ENCODE data around the gene DOK7.

The DOK7 gene

DNA sequence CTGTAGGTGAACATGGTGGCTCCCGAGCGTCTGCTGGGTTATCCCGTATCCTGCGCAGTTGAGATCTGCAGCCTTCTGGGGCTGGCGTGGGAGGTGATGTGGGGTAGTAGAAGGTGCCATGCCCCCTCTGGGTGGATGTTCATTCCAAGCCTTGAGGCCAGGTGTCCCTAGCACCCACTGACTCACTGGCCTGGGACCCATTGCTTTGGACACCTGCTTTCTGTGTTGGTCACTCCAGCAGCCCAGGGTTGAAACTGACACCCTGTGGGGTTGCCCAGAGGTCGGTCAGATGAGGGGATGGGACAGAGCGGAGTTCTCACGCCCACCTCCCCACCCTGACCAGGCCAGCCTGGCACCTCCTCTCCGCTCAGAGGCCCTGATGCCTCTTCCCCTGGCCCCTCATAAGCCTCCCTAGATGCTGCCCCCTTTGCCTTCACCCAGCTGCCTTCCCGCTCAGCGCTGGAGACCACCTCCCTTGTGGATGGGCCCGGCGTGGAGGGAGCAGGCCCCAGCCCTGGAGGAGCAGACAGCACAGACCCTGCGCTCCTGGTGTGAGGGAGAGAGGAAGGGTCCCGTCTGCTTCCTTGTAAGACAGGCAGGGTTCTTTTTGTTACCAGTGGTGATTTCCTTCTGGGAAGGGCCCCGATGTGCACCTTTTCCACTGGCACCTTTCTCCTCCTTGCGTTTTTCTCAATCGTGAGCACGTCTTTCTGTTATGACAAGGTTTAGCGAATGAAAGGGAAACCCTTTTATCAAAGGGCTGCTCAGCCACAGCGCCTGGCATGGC is 2.0 kb downstream of the DOK7 start:
- no peak for DNase-seq (ENCODE audit: low read depth)
- H3K4me3 ChIP-seq (ENCODE audit: low read length): no peak overlapping the region
- TF ChIP-seq, protein P1, sequence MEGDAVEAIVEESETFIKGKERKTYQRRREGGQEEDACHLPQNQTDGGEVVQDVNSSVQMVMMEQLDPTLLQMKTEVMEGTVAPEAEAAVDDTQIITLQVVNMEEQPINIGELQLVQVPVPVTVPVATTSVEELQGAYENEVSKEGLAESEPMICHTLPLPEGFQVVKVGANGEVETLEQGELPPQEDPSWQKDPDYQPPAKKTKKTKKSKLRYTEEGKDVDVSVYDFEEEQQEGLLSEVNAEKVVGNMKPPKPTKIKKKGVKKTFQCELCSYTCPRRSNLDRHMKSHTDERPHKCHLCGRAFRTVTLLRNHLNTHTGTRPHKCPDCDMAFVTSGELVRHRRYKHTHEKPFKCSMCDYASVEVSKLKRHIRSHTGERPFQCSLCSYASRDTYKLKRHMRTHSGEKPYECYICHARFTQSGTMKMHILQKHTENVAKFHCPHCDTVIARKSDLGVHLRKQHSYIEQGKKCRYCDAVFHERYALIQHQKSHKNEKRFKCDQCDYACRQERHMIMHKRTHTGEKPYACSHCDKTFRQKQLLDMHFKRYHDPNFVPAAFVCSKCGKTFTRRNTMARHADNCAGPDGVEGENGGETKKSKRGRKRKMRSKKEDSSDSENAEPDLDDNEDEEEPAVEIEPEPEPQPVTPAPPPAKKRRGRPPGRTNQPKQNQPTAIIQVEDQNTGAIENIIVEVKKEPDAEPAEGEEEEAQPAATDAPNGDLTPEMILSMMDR (conservative IDR thresholded peaks at IDR 0.05; ENCODE audit: low read length): no peak

DNA sequence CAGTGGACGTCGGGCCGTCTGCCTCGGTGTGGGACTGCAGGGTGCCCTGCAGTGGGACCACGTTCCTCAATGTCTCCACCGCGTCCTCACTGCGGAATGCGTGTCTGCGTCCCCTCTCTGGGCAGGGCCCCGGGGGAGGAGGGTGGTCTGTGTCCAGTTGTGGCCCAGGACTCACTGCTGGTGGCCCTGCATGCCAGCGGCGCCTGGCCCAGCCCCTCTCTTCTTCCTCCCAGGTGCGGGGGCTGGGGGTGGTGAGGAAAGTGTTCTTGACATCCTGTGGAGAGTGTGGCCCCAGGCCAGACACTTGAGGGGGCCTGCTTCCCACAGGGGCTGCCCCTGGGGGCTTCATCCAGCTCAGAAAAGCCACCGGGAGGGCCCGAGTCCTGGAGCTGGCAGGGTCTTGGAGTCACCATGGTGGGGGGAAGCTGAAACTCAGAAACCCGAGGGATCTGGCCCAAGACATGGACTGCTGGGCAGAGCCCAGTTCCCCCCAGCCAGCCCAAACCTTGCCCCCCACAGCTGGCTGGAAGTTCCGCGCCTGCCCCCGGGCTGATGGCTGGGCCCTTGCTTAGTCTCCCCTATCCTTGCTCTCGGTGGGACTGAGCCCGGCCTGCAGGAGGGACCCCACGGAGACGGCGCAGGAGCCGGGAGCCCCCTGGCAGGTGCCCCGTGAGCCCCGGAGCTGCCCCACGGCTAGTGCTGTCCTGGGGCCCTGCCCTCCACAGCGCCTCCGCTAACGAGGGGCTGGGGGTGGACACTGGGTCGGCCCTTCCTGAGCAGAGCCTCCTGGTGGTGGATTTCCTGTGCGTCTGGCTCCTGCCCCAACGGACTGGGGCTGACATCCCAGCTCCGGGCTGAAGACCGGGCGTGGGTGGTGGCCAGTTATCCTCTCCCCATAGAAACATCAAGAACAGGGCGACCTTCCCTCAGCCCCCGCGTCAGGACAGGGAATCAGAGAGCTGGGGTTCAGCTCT is 2.9 kb downstream of the DOK7 start:
- TF ChIP-seq, protein P1 (conservative IDR thresholded peaks at IDR 0.05; ENCODE audit: low read length): peak; percentile 27; the same call in 1 of the 2 replicates
- no peak overlapping the region for H3K4me3 ChIP-seq (ENCODE audit: low read length)
- no peak for DNase-seq (ENCODE audit: low read depth)

DNA sequence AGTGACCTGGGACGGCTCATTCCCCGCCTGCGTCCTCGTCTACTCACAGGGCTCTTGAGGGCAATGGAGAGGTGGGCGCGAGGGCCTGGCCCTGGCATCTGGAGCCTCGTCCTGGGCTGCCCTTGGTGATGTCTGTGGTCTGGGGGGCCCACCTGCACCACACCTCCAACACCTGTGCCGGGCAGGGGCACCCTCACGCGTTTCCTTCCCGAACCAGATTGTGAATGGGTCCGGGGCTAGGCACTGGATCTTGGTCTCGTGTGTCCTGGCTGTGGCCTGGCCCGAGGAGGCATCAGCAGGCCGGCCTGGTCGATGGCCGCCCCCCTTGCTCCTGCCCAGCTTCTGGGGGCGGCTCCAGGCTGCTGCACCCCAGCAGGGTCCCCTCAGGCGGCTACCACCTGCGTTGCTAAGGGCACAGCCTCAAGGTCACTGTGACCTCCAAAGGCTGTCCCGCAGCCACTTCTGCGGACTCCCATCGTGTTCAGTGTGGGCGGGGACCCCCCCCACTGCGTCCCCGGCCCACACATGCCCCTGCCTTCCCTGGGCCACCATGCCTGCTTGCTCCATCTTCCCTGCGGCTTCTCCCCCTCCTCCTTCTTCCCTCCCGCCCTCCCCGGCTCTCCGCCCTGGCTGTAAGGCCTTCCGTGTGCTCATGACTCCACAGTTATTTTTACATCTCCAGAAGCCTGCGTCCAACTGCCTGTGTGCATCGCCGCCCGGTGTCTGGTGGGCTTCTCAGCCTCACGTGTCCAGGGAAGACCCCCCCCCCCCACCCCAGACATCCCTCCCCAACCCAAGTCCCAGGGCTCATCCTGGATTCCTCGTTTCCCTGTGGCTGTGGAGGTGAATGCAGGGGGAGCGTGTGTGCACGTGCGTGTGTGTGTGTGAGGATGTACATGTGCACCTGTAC is 3.8 kb downstream of the DOK7 start:
- no peak for DNase-seq (ENCODE audit: low read depth)
- TF ChIP-seq, protein P1 (conservative IDR thresholded peaks at IDR 0.05; ENCODE audit: low read length): no peak
- no peak overlapping the region for H3K4me3 ChIP-seq (ENCODE audit: low read length)

DNA sequence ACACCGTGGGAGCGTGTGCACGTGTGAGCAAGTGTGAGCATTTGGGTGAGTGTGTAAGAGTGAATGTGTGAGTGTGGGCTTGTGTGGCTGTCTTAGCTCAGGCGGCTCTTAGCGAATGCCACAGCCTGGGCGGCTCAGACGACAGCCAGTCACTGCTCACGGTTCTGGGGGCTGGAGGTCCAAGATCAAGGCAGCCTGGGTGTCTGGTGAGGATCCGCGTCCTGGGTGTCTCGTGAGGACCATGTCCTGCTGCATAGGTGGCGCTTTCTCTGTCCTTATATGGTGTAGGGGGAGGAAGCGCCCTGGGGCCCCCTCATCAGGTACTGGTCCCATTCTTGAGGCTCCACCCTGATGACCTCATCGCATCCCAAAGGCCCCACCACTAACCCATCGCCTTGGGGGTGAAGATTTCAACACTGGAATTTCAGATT is 4.5 kb downstream of the DOK7 start:
- DNase-seq (ENCODE audit: low read depth): no peak
- no peak overlapping the region for H3K4me3 ChIP-seq (ENCODE audit: low read length)
- TF ChIP-seq, protein P1 (conservative IDR thresholded peaks at IDR 0.05; ENCODE audit: low read length): no peak

DNA sequence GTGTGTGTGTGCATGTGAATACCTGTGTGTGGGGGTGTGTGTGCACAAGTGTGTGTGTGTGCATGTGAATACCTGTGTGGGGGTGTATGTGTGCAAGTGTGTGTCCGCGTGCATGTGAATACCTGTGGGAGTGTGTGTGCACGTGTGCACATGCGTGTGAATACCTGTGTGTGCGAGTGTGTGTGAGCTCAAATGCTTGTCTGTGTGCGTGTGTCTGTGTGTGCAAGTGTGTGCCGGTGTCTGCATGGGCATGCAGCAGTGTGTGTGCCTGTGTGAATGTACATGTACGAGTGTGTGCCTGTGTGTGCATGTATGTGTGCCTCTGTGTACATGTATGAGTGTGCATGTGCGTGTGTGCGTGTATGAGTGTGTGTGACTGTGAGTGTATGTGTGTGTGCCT is 5.0 kb downstream of the DOK7 start:
- no peak overlapping the region for H3K4me3 ChIP-seq (ENCODE audit: low read length)
- TF ChIP-seq, protein P1 (conservative IDR thresholded peaks at IDR 0.05; ENCODE audit: low read length): no peak
- DNase-seq (ENCODE audit: low read depth): no peak

DNA sequence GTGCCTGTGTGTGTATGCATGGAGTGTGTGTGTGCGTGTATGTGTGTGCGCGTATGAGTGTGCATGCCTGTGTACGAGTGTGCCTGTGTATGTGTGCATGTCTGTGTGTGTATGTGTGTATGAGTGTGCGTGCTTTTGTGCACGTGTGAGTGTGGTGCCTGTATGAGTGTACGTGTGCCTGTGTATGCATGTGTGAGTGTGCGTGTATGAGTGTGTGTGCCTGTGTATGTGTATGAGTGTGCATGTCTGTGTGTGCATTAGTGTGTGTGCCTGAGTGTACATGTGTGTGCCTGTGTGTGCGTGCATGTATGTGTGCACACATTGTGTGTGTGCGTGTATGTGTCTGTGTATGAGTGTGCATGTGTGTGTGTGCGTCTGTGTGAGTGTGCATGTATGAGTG is 5.7 kb downstream of the DOK7 start:
- DNase-seq (ENCODE audit: low read depth): no peak
- H3K4me3 ChIP-seq (ENCODE audit: low read length): no peak overlapping the region
- TF ChIP-seq, protein P1 (conservative IDR thresholded peaks at IDR 0.05; ENCODE audit: low read length): no peak
